Right forelimb (tissue), 1 donor: ENCODE measurements around the gene CCDC146.
"Not testable (repeated sequence)": the region's sequence is repeated elsewhere in the genome, so short reads cannot be mapped to it uniquely, and the experiment has no call there.

Experiments
- DNase-seq: peaks from one replicate; pipeline ENCODE4 v3.0.0-alpha.2; 2018

CCDC146 gene

GRCh38 chr7:77202481-77202976 lies 80.1 kb downstream of the CCDC146 start:
- no peak for DNase-seq

GRCh38 chr7:77205706-77206105 lies 83.3 kb downstream of the CCDC146 start:
- DNase-seq = no peak

- no peak for DNase-seq
Observed at GRCh38 chr7:77208416-77208815, 86.0 kb downstream of the CCDC146 start.

GRCh38 chr7:77209479-77210139 lies 87.2 kb downstream of the CCDC146 start:
- no peak for DNase-seq

- no peak for DNase-seq
Observed at GRCh38 chr7:77216181-77216845, 93.9 kb downstream of the CCDC146 start.

- no peak for DNase-seq
Observed at GRCh38 chr7:77217474-77218185, 95.2 kb downstream of the CCDC146 start.

GRCh38 chr7:77219701-77220331 lies 97.4 kb downstream of the CCDC146 start:
- not testable (repeated sequence) for DNase-seq

- no peak for DNase-seq
Observed at GRCh38 chr7:77222065-77222464, 99.7 kb downstream of the CCDC146 start.

- DNase-seq = no peak
Observed at GRCh38 chr7:77222819-77223218, 100.4 kb downstream of the CCDC146 start.

- no peak for DNase-seq
Observed at GRCh38 chr7:77223261-77223660, 100.8 kb downstream of the CCDC146 start.

- no peak for DNase-seq
Observed at GRCh38 chr7:77226357-77226839, 104.0 kb downstream of the CCDC146 start.

- DNase-seq = not testable (repeated sequence)
Observed at GRCh38 chr7:77228795-77229194, 106.4 kb downstream of the CCDC146 start.

- DNase-seq = no peak
Observed at GRCh38 chr7:77232467-77232866, 110.1 kb downstream of the CCDC146 start.

- no peak for DNase-seq
Observed at GRCh38 chr7:77235276-77235675, 112.9 kb downstream of the CCDC146 start.

GRCh38 chr7:77238703-77239136 lies 116.3 kb downstream of the CCDC146 start:
- DNase-seq = no peak

GRCh38 chr7:77239471-77239870 lies 117.1 kb downstream of the CCDC146 start:
- no peak for DNase-seq

- DNase-seq = no peak
Observed at GRCh38 chr7:77242068-77242467, 119.7 kb downstream of the CCDC146 start.

GRCh38 chr7:77242554-77242953 lies 120.1 kb downstream of the CCDC146 start:
- no peak for DNase-seq

GRCh38 chr7:77244222-77244934 lies 122.0 kb downstream of the CCDC146 start:
- no peak for DNase-seq

GRCh38 chr7:77245015-77245755 lies 122.8 kb downstream of the CCDC146 start:
- no peak for DNase-seq

GRCh38 chr7:77246026-77246640 lies 123.7 kb downstream of the CCDC146 start:
- DNase-seq = no peak
